Transverse colon (tissue), 4 donors: ENCODE results near the gene GATM.

Experiments
- CTCF ChIP-seq, 5 experiments: fragments of 200-600 bp in 3 of 5; fragments of 450-650 bp in 2 of 5; sonication (generic) in 3 of 5; IDR thresholded peaks; 1 replicate in 2 of 5; 2 replicates in 3 of 5; pipeline ENCODE4 v1.5.1; 2016 to 2017; ENCODE audit warnings: antibody characterized with exemption in 5 of 5, inconsistent platforms in 3 of 5, mild to moderate bottlenecking in 2 of 5, moderate library complexity in 1 of 5
- POLR2A ChIP-seq: fragments of 450-650 bp; IDR thresholded peaks from one replicate; pipeline ENCODE4 v1.6.1; 2016; ENCODE audit warnings: antibody characterized with exemption, mild to moderate bottlenecking, moderate library complexity
- POLR2AphosphoS5 ChIP-seq, 3 donors: sonication (generic); formaldehyde crosslinking; IDR thresholded peaks; one replicate each; pipeline ENCODE4 v1.6.1; 2016; ENCODE audit warnings: antibody characterized with exemption in 3 of 3

DNA sequence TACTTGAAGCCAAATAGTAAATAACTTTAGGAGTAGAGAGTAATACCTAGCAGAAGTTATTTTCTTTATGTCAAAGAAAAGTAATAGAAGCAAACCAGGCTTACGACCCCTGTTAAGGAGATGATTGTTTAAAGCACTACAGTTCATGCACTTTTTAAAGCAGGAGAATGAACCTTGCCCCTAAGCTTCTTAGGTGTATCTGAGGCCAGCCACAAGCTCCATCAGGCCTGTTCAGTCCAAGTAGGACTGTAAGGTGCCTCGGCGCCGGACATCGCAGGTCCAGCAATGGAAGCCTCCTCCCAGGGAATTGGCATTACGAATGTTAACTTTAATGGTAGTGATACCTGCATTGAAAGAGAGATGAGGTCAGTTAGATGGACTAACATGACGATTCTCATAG, 16.5 kb downstream of the GATM start:
- no peak for TF ChIP-seq CTCF (IDR thresholded peaks at IDR 0.05)
- TF ChIP-seq POLR2A, result no peak
- no peak for TF ChIP-seq POLR2AphosphoS5 (IDR thresholded peaks at IDR 0.05)
